Measurements from ENCODE around the gene PHPT1.
"Not testable (repeated sequence)": the region's sequence is repeated elsewhere in the genome, so short reads cannot be mapped to it uniquely, and the experiment has no call there.

Gene PHPT1

DNA sequence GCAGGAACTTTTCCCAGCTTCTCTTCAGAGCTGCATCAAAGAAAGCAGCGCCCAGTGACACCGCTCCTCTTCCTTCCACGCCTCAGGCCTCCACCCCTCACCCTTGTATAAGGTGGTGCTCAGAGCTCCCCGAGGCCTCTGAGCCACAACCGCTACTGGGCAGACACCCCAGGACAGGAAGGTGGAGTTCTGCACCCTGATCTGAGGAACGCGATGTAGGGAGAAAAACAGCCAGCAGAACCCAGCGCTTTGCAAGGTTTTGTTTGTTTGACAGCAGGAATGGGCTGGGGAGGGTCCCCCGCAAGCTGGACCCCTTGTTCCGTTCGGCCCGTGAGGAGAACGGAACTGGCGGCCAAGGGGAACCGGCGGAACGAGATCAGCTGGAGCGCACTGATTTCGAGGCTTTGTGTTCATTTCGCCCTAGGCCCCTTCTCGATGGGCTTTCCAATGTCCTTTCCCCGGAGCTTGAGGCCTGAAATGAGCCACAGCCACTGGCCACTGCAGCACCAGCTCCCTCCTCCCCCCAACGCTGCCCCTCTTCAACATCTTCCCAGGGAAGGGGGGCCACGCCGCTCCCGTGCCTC, 12.8 kb downstream of the PHPT1 start:
- no peak for DNase-seq

DNA sequence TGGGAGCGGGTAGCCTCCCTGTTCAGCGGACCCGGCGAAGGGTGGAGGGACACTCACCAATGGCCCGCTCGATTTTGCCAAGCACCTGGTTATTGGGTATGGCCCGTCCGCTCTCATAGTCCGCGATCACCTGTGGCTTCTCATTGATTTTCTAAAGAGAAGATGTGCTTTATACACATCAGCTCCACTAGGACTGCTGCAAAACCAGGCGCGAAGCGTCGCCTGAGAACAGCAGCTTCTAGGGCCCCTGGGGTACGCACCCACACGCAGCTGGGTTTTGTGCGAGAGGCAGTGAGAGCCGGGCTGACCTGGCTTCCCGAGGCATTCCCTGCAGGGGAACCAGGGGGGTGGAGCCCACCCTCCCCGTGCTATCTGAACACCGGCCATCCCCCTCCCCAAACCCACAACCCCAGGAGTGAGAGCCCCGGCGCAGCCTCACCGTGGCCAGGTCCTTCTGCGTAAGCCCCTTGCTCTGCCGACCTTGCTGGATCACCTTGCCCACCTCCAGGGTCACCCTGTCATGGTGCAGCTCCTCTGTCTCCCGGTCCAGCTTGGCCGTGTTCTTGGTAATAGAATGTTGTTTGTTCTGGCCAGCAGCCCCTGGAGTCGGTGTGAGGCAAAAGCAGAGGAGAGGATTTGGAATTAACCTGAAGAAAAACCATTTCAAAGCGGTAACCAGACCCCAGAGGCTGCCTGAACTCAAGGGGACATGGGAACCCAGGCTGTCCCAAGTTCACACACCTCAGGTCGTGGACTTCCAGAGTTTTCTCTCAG, 13.8 kb downstream of the PHPT1 start:
- no peak for DNase-seq

DNA sequence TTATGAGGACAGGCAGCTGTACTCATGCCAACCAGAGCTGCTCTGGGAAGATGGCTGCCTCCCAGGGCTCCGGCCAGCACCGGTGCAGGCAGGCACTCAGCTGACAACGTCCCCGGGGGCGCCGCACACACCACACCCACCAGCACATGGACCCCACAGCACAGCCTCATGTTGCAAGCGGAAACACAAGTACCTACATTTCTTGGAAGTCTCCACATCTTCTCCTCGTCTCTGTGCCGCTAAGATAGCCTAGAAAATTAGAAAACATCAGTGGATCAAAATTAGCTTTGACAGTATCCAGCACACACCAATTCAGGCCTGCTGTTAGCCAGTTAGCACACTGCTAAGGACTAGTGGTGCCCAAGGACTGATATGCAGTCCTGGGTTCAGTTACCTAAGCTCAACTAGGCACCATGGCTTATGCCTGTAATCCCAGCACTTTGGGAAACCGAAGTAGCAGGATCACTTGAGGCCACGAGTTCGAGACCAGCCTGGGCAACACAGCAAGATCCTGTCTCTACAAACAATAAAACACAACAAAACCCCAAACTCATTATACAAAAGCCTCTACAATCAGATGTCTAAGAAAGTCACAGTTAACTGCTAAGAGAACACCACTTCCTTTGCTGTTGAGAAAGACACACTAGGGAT, 14.5 kb downstream of the PHPT1 start:
- no peak for DNase-seq

DNA sequence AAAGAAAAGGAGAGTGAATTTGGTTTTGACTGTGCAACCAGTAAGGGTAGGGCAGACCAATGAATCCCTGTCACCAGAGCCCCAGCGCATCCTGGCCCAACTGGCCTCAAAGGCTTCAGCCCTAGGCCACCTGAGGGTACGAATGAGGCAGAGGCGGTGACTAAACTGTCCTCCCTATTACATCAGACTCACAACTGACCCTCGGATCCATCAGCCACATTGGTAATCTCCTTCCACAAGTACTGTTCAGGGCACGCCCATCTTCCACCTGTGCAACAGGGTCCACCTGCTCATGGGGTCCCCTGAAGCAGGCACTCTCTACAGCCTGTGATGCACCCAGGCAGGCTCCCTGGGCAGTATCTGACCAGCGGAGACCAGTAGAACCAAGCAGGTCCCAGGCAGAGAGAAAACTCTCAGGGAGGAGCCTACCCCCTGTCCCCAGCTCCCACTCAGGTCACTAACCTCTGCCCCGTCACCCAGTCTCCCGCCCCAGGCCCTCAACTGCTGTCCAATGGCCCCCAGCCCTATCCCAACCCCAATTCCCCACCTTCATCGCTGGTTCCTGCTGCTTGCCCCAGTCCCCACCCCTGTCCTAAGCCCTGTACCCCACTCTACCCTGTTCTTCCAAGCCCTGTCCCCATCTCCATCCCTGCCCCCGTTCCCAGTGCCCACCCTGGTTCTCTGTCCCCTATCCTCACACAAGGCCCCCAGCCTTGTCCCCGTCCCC, 16.0 kb downstream of the PHPT1 start:
- no peak for DNase-seq

DNA sequence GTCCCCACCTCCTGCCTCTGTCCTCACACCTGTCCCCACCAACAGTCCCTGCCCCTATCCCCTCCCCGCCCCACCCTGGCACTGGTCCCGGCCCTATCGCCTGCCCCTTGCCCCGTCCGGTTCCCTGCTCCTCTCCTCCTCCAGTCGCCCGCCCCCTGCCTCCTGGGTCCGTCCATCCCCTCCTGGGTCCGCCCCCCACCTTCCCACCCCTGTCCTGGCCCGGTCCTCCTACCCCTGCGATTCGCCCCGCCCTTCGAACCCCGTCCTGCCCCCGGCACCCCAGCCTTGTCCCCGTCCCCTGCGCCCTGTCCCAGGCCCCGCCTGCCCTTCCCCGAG, 16.5 kb downstream of the PHPT1 start:
- DNase-seq: no peak

DNA sequence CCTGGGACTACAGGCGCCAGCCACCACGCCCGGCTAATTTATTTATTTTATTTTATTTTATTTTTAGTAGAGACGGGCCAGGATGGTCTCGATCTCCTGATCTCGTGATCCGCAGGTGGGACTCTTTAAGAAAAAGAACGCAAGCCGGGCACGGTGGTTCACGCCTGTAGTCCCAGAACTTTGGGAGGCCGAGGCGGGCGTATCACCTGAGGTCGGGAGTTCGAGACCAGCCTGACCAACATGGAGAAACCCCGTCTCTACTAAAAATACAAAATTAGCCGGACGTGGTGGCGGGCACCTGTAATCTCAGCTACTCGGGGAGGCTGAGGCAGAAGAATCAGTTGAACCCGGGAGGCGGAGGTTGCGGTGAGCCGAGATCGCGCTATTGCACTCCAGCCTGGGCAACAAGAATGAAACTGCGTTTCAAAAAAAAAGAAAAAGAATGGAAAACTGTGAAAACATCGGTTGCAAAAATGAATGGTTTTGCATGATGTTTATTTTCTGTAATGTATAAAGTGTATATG, 17.8 kb downstream of the PHPT1 start:
- not testable (repeated sequence) for DNase-seq

DNA sequence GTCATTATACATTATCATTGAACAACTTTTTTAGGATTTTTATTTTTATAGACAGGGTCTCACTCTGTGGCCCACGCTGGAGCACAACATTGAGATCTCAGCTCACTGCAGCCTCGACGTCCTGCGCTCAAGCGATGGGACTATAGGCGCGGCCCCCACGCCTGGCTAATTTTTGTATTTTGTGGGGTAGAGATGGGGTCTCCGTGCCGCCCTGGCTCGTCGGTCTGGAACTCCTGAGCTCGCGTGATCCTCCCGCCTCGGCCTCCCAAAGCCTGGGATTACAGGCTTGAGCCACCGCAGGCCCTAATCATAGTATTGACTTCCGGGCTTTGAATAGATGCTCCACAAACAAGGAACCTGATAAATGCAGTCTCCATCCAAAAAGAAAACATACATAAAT, 18.3 kb downstream of the PHPT1 start:
- DNase-seq: no peak

DNA sequence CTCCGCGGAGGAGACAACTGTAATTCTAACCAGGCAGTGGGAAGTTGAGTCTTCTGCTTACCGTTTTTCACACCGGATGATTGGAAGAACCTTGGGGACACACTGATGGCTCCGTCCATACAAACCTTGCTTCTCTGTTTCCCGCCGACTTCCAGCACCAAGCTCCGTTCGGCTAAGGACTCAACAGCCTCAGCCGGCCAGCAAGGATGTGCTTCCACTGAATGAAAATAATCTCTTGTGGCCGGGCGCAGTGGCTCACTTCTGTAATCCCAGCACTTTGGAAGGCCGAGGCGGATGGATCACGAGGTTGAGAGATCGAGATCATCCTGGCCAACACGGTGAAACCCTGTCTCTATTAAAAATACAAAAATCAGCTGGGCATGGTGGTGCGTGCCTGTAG, 18.7 kb downstream of the PHPT1 start:
- DNase-seq: no peak

DNA sequence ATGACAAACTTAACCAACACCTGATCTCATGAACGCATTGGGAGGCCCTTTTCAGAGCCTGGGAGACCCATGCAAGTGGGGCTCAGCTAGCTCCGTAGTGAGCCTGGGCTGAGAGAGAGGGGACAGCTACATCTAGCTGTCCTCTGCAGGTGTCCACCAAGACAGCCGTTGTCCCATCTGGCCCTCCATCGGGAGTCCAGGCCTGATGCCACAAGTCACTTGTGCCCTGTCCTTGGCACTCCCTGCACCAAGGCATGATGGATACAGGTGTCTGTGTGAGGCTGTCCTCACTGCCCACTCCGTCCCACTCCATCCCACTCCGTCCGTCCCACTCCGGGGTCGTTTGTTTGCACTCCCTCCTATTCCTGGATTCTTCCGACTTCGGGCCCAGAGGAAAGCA, 19.4 kb downstream of the PHPT1 start:
- DNase-seq: no peak

DNA sequence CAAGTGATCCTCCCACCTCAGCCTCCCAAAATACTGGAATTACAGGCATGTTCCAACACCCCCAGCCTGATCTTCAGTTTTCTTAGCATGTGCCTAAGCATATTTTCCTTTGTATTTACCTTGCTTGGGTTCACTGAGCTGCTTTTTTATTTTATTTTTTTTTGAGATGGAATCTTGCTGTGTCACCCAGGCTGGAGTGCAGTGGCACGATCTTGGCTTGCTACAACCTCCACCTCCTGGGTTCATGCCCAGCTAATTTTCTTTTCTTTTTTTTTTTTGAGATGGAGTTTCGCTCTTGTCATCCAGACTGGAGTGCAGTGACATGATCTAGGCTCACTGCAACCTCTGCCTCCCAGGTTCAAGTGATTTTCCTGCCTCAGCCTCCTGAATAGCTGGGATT, 20.4 kb downstream of the PHPT1 start:
- not testable (repeated sequence) for DNase-seq

DNA sequence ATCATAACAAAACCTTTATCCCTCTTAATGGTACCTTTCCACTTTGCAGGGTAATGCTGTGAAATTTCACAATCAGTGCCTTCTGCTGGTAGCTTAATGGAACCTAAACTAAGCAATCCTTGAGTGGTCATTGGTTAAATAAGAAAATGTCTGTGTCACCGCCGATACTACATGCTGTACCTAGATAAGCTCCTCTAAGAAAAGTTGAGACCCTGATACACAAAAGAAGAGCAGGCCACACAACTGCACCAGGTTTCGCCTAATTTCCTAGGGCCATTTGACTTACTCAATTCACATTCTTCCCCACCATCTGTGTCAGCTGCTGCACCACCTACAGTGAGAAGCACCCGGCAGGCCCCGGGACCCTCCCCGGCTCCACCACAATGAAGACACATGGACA, 25.9 kb downstream of the PHPT1 start:
- no peak for DNase-seq

DNA sequence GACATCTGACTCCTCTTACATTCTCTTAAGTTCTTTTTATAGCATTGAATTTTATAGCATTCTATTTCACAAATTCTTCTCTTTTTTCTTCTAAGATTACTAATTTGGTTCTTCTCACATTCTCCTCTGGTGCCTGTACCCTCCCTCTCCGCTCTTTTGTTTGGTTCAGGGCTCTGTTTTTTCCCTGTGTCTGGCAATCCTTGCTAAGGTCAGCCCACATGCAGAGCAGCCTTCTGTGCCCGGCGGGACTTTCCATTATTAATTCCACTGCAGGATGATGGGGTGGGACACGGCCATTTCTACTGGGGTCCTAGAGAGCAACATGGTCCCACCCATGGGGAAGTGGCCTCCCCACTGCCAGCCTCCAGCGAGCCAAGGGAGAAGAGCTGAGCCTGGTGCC, 27.3 kb downstream of the PHPT1 start:
- no peak for DNase-seq

DNA sequence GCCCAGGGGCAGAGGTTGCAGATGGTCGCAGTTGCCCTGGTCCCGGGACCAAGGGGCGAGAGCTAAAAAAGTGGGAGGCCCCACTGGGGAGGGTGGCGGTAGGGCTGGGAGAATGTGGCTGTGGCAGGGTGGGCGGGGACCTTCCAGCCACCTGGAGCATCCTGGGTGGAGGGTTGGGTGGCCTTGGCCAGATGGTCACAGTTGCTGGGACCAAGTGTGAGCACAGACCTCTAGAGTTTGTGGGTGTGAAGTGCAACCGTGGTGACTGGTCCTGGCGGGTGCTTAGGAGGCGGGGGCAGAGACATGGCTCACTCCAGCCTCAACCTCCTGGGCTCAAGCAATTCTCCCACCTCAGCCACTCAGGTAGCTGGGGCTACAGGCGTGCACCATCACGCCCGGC, 31.4 kb downstream of the PHPT1 start:
- no peak for DNase-seq

DNA sequence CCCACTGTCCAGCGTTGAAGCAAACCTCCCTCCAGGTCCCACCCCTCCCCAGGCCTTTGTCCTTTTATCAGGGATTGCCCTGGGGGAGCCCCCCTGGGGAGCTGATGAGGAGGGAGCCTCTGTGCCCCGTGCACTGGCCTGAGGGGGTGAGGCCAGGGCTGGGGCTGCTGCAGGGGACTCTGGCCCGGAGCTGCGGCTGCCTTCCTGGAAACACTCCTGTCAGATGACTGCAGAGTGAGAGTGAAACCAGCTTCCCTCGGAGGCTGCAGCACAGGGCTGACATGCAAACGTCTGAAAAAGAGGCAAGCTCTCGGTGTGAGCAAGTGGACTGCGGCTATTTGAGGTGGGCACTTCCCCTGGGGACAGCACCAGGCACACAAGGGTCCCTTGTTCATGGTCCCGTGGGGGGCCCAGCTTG, 32.5 kb downstream of the PHPT1 start:
- DNase-seq: peak; percentile 19

DNA sequence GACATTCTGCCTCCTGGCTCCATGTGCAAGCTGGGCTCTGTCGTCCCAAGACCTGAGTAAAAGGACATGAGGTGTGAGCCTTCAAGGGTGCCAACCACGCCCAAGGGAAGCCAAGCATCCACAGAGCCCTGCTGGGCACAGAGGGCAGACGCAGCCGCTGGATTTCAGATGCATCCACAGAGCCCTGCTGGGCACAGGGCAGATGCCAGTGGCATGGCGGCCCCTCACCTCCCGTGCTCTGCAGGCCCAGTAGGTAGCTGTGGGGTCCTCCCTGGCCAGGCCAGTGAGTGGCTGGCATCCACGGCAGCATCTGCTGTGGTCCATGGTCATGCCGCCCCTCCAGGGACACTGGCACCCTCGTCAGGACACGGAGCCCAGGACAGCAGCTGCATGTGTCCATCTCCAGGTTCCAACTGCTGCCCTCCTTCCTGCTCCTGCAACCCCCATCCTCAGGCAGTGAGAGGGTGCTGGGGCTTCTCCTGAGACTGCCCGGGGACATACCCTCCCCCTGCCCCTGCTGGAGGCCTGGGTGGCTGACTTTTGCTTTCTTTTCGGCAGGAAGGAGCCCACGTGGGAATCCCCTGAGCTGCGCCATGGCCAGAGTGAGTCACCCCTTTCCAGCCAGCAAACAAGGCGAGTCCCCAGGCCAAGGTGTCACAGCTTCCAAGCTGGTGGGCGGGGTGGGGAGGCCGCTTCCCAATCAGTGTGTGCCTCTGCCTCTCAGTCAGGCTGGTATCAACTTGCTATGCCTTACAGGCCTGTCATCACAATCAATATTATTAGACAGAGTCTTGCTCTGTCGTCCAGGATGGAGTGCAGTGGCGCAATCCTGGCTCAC, 33.1 kb downstream of the PHPT1 start:
- DNase-seq: peak; percentile 28

DNA sequence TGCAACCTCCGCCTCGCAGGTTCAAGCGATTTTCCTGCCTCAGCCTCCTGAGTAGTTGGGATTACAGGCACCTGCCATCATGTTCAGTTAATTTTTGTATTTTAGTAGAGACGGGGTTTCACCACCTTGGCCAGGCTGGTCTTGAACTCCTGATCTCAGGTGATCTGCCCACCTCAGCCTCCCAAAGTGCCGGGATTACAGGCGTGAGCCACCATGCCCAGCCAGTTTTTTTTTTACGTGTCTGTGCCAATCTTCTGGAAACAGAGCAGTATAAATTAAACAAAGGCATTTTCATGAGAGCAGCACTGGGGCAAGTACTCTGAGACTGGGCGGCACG, 33.7 kb downstream of the PHPT1 start:
- not testable (repeated sequence) for DNase-seq

DNA sequence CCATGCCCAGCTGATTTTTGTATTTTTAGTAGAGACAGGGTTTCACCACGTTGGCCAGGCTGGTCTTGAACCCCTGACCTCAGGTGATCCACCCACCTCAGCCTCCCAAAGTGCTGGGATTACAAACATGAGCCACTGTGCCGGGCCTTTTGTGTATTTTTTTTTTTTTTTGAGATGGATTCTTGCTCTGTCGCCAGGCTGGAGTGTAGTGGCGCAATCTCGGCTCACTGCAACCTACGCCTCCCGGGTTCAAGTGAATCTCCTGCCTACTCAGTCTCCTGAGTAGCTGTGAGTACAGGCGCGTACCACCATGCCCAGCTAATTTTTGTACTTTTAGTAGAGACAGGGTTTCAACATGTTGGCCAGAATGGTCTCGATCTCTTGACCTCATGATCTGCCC, 34.5 kb downstream of the PHPT1 start:
- DNase-seq: not testable (repeated sequence)

DNA sequence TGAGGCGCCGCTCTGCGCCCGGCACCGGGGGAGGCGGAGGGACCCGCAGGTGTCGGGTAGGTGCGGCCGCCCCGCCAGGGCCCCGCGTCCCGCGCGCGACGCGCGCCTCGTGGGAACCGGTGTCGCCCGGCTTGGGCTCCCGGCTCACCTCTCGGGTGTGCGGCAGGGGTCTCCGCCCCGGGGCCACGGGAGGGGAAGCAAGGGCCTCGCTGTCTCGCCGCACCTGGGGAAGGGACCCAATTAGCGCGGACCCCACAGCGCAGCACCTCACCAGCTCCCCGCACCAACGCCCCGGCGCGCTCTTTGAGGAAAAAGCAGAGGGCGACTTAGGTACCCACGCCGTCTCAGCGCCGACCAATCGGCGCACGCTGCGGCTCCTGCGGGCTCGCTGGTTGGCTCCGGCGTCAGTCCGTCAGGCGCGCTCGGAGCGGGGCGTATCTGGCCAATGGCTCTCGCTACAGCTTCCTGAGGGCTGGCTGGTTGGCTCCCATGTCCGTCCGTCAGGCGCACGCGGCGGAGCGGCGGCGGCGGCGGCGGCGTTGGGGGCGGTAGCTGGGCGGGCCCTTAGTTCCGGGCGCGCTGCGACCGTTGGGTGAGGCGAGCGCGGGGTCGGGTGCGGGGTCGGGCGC, 36.9 kb downstream of the PHPT1 start, which contains the start of gene TRAF2:
TSS of gene TRAF2 (plus strand) at position 567 of the 629 bp plus-strand sequence. CDS start 12,225 bp downstream, outside the sequence.
- peak; percentile 89 for DNase-seq

DNA sequence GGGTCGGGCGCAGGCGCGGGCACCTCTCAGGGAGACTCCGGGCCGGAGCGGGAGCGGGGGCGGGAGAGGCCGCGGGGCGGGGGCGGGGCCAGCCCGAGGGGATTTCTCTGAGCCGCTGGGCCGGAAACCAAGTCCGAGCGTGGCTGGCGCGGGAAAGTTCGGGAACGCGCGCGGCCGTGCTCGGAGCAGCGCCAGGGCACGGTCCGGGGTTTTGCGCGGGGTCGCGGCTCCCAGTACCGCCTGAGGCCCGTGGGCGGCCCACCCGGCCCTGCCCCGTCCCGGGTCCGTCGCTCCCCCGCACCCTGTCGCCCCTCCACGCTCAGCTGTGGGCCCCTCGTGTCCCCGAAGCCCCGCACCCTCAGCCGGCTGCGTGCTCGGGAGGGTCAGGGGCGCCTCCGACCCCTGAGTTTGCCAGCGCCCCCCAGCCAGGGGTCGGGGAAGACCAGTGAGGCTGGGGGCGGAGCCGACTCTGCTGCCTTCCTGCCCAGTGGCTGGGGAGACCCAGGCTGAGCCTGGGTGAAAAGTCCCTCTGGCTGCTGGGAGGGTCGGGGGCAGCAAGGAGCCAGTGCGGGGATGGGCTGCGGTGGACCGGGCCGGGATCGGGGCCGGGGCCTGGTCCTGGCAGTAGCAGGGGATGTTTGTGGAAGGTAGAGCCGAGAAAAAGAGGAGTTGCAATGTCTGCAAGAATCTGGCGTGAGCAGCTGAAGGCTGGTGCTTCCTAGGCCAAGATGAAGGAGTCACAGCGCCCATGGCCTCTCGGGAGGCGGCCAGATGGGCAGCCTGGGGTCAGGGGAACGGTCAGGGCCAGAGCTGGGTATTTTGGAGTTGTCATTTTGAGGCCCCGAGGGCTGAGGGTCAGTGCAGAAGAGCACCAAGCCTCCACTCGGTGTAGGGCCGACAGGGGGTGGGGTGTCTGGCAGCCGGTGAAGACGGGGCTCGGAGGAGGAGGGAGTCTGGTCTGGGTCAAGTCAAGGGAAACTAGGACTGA, 37.7 kb downstream of the PHPT1 start:
- no peak for DNase-seq

DNA sequence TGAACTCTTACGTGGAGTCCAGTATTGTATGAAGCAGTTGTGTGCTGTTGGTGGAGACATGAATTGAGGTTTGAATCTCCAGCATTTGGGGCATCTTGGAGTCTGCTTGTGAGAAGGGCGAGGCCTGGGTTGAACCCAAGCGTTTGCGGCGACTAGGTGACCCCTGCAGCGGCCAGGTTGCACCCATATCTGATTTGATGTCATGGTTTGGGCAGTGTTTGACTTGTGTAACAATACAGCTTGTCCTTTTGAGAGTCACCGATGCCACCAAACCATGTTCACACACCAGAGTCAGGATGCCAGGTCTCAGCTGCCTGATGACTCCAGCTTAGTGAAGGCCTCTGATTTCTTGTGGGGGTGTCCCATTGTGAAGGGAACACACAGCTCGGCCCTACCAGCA, 39.2 kb downstream of the PHPT1 start:
- no peak for DNase-seq

DNA sequence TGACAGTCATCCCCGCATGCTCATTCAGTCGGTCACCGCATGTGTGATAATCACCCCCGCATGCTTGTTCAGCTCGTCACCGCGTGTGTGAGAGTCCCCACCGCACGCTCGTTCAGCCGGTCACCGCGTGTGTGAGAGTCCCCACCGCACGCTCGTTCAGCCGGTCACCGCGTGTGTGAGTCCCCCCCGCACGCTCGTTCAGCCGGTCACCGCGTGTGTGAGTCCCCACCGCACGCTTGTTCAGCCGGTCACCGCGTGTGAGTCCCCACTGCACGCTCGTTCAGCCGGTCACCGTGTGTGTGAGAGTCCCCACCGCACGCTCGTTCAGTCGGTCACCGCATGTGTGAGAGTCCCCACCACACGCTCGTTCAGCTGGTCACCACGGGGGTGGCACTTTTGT, 40.6 kb downstream of the PHPT1 start:
- no peak for DNase-seq

Measured in GOT3 (cell line).